Tibial artery (tissue), 4 donors: ENCODE results near the gene COPS6.

ENCODE experiments used
- DNase-seq, 2 donors: peaks; one replicate each; pipeline ENCODE4 v3.0.0-alpha.2; 2019
- H3K27ac ChIP-seq, 2 donors: fragments of 200-600 bp; sonication (generic) in 1 of 2; 1 replicate in 1 of 2; 2 replicates in 1 of 2; pipeline ENCODE4 v1.5.1; 2018 to 2019; ENCODE audit warnings: mild to moderate bottlenecking in 1 of 2
- H3K27me3 ChIP-seq, 2 donors: fragments of 200-600 bp; sonication (generic) in 1 of 2; one replicate each; pipeline versions ENCODE4 v1.5.1 to v1.6.0; 2016 to 2019
- H3K36me3 ChIP-seq, 3 donors: fragments of 200-600 bp; sonication (generic) in 2 of 3; one replicate each; pipeline ENCODE4 v1.5.1; 2016 to 2019; ENCODE audit warnings: mild to moderate bottlenecking in 2 of 3
- H3K4me1 ChIP-seq, 4 donors: fragments of 200-600 bp; sonication (generic) in 2 of 4; 1 replicate in 3 of 4; 2 replicates in 1 of 4; pipeline ENCODE4 v1.5.1; 2016 to 2019
- H3K4me3 ChIP-seq, 2 donors: fragments of 200-600 bp; sonication (generic) in 1 of 2; 1 replicate in 1 of 2; 2 replicates in 1 of 2; pipeline ENCODE4 v1.5.1; 2018 to 2019; ENCODE audit warnings: mild to moderate bottlenecking in 2 of 2
- H3K9me3 ChIP-seq, 3 donors: fragments of 200-600 bp; sonication (generic) in 1 of 3; one replicate each; pipeline ENCODE4 v1.5.1; 2016 to 2019
- CTCF ChIP-seq, 2 experiments: fragments of 200-600 bp in 1 of 2; fragments of 450-650 bp in 1 of 2; IDR thresholded peaks; one replicate each; pipeline ENCODE4 v1.5.1; 2017 to 2019; ENCODE audit warnings: antibody characterized with exemption in 2 of 2, mild to moderate bottlenecking in 1 of 2, moderate library complexity in 1 of 2
- intact Hi-C: fragments of 100-400 bp; cut with DNase I; formaldehyde crosslinking; loops from one replicate; pipeline ENCODE4 v1.15.0; 2023; ENCODE audit warnings: low total_unique reads

Gene COPS6

DNA sequence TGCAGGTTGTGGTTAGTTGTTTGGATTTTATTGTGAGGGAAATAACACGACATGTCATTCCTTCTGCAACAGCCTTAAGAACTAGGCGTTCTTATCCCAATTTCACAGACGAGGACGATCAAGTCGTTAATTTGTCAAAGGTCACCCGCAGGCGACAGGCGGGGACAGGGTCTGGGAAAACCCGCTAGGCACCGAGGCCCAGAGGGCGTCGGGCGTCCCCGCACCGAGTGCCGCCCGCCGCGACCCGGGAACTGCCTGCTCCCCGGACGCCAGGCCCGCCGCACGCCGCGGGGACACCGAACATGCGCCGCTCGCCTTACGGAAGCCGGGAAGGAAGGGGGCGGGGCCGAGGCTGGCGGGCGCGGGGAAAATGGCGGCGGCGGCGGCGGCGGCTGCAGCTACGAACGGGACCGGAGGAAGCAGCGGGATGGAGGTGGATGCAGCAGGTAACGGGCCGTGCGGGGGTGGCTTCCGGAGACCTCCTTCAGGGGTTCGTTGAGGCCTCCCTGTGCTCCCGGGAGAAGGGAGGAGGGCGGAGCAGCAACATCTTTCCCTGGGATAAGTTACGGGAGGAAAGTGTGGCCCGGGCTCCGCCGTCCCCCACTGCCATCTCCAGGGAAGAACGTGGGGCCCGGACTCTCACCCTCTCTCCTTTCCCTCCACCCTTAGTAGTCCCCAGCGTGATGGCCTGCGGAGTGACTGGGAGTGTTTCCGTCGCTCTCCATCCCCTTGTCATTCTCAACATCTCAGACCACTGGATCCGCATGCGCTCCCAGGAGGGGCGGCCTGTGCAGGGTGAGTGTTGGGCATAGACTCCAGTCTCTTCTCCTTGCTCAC lies at the start of gene COPS6:
TSS of gene COPS6 (plus strand) at position 349 of the 837 bp plus-strand sequence. CDS start at position 371, 22 bp downstream.
- Histone ChIP-seq H3K9me3 (no peaks in the 10 kb centered on the region), H3K27ac (peak within 1 kb of the TSS; percentile 84 to 90), H3K36me3 (peaks cover 34 to 39% (median 36%) of the 10 kb centered on the region in 3 donors), H3K4me3 (peak within 1 kb of the TSS; percentile 80 to 84), H3K4me1 (peaks cover 0 to 24% (median 12%) of the 10 kb centered on the region in 4 donors), H3K27me3 (no peaks in the 10 kb centered on the region)
- intact Hi-C loops, result loop anchor here (10.0 kb wide), 1 partner anchor 74 kb away; the partner anchor contains the start of gene ZKSCAN1
- DNase-seq, result peak; percentile 77 to 90
- TF ChIP-seq CTCF (IDR thresholded peaks at IDR 0.05), result no peak

GRCh38 chr7:100040575-100040974 lies 48.2 kb upstream of the COPS6 start:
- H3K4me1 ChIP-seq, result no peaks in the 10 kb centered on the region
- TF ChIP-seq CTCF (IDR thresholded peaks at IDR 0.05), result no peak
- H3K36me3 ChIP-seq, result peaks cover 1 to 15% (median 10%) of the 10 kb centered on the region in 3 donors
- intact Hi-C loops, result no loop called here
- no peak for DNase-seq
- H3K27ac ChIP-seq, result no peak overlapping the region
- no peak overlapping the region for H3K4me3 ChIP-seq
- no peaks in the 10 kb centered on the region for H3K9me3 ChIP-seq
- no peaks in the 10 kb centered on the region for H3K27me3 ChIP-seq

DNA sequence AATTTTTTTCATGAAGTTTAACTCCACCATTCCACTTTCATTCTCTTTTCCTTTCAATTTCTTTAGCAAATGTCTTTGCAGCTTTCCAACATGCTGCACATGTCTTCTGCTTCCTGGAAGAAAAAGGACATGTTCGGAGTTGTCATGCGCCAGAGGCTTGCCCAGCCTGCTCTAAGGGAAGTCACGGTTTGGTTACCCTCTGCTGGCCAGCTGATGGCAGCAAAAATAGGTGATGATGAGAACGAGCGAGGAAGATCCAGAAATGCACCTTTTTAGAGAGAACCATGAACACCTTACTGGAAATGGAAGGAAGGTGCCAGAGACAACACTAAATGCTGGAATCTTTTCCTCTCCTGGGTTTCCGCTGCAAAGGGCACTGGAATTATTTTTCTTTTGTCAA lies 44.1 kb upstream of the COPS6 start:
- no peak for TF ChIP-seq CTCF (IDR thresholded peaks at IDR 0.05)
- intact Hi-C loops, result loop anchor here (5.0 kb wide), 2 partner anchors 32 to 38 kb away; partner anchors contain the start of gene ZNF3
- Histone ChIP-seq H3K4me3 (no peak overlapping the region), H3K36me3 (no peaks in the 10 kb centered on the region), H3K9me3 (no peaks in the 10 kb centered on the region), H3K4me1 (peaks cover 0 to 7% (median 2%) of the 10 kb centered on the region in 4 donors), H3K27ac (no peak overlapping the region), H3K27me3 (no peaks in the 10 kb centered on the region)
- no peak for DNase-seq

- H3K9me3 ChIP-seq, result no peaks in the 10 kb centered on the region
- peak overlapping the region; percentile 92 to 98 for H3K27ac ChIP-seq
- no peak for TF ChIP-seq CTCF (IDR thresholded peaks at IDR 0.05)
- H3K27me3 ChIP-seq, result no peaks in the 10 kb centered on the region
- peaks cover 0 to 10% (median 0%) of the 10 kb centered on the region in 3 donors for H3K36me3 ChIP-seq
- H3K4me3 ChIP-seq, result no peak overlapping the region
- no peak for DNase-seq
- intact Hi-C loops, result loop anchor here (5.0 kb wide), 2 partner anchors 34 to 36 kb away; partner anchors contain the start of gene ZNF3
- peaks cover 0 to 15% (median 10%) of the 10 kb centered on the region in 4 donors for H3K4me1 ChIP-seq
These were observed 40.1 kb upstream of the COPS6 start for GRCh38 chr7:100048680-100049079.

DNA sequence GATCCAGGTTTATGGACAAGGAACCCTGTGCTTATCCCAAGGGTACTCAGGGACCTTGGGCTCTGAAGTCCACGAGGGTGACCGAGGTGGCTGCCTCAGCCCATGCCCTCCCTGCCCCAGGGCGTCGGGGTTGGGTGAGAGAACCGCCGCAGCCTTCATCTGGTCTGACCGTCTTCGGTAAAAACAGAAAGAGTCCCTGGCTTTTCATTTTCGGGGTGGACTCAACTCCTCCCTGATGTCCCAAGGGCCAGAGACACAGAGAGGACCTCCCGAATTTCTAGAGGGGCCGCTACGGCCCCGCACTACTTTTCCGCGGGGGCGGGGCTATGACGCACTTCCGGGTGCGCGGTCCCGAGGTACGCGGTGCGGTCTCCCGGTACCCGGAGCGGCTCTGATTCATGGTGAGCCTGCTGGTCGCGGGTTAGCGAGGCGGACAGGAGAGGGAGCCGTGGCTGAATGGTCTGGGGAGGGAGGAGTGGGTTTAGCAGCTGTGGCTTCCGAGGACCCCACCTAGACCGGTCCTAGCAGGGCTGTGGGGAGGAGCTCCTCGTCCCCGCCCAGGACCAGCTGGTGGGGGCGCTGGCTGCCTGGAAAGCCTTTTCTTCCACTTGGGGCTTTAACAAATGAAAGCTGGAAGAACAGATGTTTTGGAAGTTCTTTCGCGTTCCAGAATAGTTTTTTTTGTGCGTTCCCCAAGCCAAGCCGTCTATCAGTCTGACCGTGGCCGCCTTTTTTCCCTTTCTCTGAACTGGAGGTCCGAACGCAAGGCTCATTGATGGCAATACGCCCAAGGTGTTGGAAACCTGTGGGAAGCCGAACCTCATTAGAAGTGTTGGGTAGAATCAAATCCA lies 39.1 kb upstream of the COPS6 start, which contains the start of gene ZSCAN21:
TSS of gene ZSCAN21 (plus strand) at position 334 of the 851 bp plus-strand sequence. CDS start 7,233 bp downstream, outside the sequence.
- peak in 1 of 2 experiments; percentile 12 for TF ChIP-seq CTCF (IDR thresholded peaks at IDR 0.05)
- H3K27me3 ChIP-seq, result no peaks in the 10 kb centered on the region
- H3K27ac ChIP-seq, result peak within 1 kb of the TSS; percentile 92 to 98
- H3K9me3 ChIP-seq, result no peaks in the 10 kb centered on the region
- H3K36me3 ChIP-seq, result peaks cover 0 to 10% (median 0%) of the 10 kb centered on the region in 3 donors
- DNase-seq, result peak; percentile 86 to 90
- peaks cover 0 to 15% (median 10%) of the 10 kb centered on the region in 4 donors for H3K4me1 ChIP-seq
- intact Hi-C loops, result loop anchor here (5.0 kb wide), 2 partner anchors 33 to 37 kb away; partner anchors contain the start of gene ZNF3
- peak within 1 kb of the TSS; percentile 69 to 97 for H3K4me3 ChIP-seq
